GM12891 (cell line): ENCODE data around the gene NACC2.

Experiments used
- DNase-seq: peaks from one replicate; pipeline ENCODE4 v3.0.0; 2011; ENCODE audit warnings: low spot score; ENCODE audit not compliant: insufficient read length
- FAIRE-seq: peaks from 2 replicates; lab custom pipeline; 2011; peaks lifted over from hg19 to GRCh38; lab: Jason Lieb, UNC
- PAX5 ChIP-seq: IDR thresholded peaks from 2 replicates; pipeline ENCODE4 v1.6.1; 2011; ENCODE audit warnings: low read length, moderate library complexity, mild to moderate bottlenecking; ENCODE audit not compliant: insufficient read depth, severe bottlenecking
- POLR2A ChIP-seq: IDR thresholded peaks from 2 replicates; pipeline ENCODE4 v1.6.1; 2011; ENCODE audit warnings: low read depth, low read length, control low read depth
- POLR2AphosphoS5 ChIP-seq: IDR thresholded peaks from 2 replicates; pipeline ENCODE4 v1.6.1; 2011; ENCODE audit warnings: low read depth, low read length, control low read depth
- POU2F2 ChIP-seq: IDR thresholded peaks from 2 replicates; pipeline ENCODE4 v1.6.1; 2011; ENCODE audit warnings: low read depth, mild to moderate bottlenecking, control low read depth, low read length, moderate library complexity
- SPI1 ChIP-seq: IDR thresholded peaks from 2 replicates; pipeline ENCODE4 v1.6.1; 2011; ENCODE audit warnings: low read depth, low read length, control low read depth
- TAF1 ChIP-seq: IDR thresholded peaks from 2 replicates; pipeline ENCODE4 v1.6.1; 2011; ENCODE audit warnings: low read depth, low read length, control low read depth

NACC2 gene

DNA sequence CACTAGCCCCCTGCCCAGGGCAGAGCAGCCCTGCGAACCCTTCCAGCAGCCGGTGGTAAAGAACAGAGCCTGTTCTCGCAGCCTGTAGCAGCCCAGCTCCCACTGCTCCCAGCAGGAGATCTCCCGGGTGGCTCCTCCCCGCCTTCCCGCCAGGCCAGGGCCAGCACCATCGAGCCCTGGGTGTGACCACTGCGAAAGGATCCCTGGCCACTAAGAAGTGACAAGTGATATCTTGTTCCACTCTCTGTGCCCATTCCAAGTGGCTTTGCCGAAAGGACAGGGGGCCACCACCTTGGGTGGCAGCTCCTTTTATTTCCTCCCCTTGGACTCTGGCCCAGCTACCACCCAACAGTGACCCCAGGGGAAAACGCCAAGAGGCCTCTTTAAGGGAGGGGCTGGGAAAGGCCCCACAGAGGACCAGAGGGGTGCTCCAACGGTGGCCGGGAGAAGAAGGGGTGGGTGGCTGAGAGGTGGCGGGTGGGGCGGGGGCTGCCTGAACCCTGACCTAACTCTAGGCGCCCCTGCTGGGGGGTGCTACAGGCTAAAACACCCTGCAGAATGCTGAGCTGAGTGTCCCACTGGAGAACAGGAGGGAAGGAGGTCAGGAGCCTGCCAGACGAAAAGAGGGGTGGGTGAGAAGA, 1.6 kb downstream of the NACC2 start:
- DNase-seq = no peak
- no peak for FAIRE-seq
- TF ChIP-seq SPI1 (no peak), POLR2A (no peak), TAF1 (no peak), PAX5 (no peak), POLR2AphosphoS5 (no peak), POU2F2 (no peak)

DNA sequence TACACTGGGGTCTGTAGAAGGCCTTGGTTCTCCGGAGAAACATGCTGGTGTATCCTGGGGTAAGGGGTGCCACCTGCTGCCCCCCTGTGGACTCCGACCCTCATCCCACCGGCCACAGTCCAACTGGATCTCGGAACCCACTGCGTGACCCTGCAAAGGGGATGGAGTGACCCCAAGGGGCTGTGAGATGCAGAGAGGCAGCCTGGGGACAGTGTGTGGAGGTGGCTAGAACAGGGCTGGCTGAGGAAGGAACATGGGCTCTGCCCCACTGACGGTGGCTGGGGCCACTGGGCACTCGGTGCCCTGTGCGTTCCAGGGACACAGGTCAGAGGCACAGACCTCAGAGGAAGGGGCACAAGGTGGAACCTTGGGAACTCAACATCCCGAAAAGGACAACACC, 2.3 kb downstream of the NACC2 start:
- no peak for DNase-seq
- FAIRE-seq = no peak
- no peak for TF ChIP-seq PAX5
- no peak for TF ChIP-seq SPI1
- TF ChIP-seq POLR2AphosphoS5 = no peak
- no peak for TF ChIP-seq POLR2A
- no peak for TF ChIP-seq TAF1
- TF ChIP-seq POU2F2 = no peak

DNA sequence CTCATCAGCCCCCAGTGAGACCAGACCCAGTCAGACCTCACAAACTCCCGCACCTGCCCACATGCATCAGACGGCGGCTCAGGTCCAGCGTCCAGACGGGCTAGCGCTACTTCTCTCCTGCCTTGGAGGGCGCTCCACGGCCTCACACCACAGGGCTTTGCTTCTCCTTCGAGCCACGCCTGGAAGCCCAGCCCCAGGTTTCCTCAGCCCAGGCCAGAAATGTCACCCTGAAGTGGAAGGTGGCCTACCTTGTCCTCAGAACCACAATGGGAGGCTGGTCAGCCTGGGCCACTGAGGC, 2.8 kb downstream of the NACC2 start:
- FAIRE-seq (no peak), DNase-seq (no peak)
- TF ChIP-seq POLR2A = no peak
- TF ChIP-seq PAX5 = no peak
- no peak for TF ChIP-seq POU2F2
- TF ChIP-seq SPI1 = no peak

DNA sequence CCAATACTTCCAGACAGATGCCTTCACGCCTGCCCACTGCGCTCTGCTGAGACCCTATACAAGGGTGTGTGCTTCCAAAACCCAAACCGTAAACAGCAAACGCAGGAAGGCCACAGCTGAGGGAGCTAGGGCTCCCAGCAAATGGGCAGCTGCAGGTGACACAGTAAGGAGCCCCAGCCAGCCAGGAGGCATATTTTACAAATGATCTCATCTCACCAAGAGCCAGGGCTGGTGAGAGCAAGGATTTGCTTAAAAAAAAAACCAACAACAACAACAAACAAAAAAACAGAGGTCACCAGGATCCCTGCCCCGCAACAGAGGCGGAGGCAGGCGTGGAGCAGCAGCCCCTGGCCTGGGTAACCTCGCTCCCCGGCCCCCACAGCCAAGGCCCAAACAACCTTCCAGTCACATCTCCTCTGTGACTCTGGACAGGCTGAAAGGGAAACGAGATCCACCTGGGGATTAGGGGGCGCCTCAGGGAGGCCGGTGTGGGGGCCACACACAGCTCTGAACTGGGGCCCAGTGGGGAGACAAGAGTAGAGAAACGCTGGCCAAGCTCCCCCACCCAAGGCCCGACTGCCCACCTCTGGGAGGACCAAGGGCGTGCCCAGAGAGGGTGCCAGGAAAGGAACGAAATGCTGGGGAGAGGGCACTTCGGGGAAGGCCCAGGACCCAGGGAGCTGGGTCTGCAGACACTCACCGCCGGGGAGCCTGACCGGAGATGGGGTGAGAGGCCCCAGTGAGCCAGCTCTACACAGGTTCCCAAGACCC, 3.3 kb downstream of the NACC2 start:
- TF ChIP-seq POU2F2 (no peak), SPI1 (no peak), POLR2AphosphoS5 (no peak), TAF1 (no peak), POLR2A (no peak), PAX5 (no peak)
- no peak for DNase-seq
- no peak for FAIRE-seq

DNA sequence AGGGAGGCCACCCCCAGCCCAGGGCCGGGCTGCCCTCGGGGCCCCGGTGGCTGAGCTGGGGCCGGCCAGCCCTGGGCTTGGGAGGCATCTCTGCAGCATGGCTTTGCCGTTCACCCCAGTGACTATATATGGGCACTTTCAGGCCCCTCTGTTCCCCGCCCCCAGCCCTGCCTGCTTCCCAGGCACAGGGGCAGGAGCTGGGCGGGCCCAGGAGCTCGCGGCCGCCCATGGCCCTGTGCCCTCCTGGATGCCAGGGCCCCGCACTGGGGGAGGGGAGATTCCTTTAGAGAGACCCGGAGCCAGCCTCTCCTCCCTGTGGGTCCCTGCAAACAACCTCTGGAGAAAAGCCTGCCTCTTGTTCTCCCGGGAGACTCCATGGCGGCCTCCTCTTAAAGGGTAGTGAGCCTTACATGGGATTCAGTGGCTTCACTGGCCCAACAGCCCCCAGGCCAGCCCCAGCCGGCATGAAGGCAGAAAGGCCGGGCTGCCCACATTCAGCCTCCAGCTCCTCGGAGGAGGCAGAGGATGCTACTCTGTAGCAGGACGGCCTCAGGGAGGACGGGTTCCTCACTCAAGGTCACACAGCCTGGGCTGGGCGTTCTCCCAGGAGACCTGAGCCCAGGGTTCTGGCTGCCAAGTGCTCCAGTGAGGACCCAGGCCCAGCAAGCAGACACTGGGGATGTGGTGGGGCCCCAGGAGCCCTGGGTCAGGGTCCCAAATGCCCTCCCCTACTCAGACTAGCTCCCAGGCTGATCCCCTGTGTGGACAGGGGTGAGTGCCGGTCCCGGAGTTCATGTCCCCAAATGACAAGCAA, 4.1 kb downstream of the NACC2 start:
- DNase-seq = no peak
- no peak for TF ChIP-seq POLR2A
- FAIRE-seq = no peak

DNA sequence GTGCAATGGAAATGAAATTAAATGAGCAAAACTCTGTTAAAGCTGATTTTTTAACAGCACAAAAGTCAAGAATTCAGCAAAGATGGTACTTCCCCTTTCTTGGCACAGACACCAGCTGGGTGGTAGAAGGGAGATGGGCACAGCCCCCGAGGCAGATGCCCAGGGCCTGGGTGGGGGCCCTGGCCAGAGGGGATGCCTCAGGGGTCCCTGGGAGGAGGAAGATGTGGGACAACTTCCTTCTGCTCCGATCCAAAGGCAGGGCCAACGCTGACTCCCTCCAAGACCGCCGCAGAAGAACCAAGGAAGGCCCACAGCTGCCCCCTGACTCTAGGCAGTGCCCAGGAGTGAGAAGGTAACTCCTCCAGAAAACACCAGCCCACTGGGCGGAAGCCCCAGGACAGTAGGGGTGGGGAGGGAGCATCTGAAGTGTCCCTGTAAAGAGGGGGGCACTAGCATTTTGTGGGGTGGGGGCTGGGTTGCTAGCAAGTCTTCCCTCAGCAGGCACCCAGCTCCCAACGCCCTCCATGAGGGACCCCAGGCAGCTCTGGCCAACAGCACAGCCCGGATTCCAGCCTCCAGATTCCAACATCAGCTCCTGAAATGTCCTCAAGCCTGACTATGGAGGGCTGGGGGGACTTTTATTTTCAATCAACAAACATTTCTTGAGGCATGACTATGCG, 4.9 kb downstream of the NACC2 start:
- DNase-seq (no peak), FAIRE-seq (no peak)
- no peak for TF ChIP-seq POU2F2
- TF ChIP-seq SPI1 = no peak
- TF ChIP-seq POLR2A = no peak
- TF ChIP-seq POLR2AphosphoS5 = no peak
- no peak for TF ChIP-seq PAX5
- no peak for TF ChIP-seq TAF1

DNA sequence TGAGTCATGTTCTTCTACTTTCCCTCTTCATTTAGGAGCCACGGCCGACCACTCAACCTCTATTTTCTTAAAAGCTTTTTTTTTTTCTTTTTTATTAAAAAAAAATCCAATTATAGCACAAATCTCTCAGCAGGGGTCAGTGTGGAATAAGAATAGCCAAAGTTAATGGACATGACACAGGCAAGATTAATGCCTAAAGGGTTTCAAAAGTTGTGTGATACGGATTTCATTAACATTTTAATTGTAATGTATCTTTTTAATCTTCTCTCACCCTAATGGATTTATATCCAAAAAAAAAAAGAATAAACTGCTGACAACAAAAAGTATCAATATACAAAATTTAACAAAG, 5.4 kb downstream of the NACC2 start:
- DNase-seq (no peak), FAIRE-seq (no peak)
- TF ChIP-seq POLR2A (no peak), SPI1 (no peak)

DNA sequence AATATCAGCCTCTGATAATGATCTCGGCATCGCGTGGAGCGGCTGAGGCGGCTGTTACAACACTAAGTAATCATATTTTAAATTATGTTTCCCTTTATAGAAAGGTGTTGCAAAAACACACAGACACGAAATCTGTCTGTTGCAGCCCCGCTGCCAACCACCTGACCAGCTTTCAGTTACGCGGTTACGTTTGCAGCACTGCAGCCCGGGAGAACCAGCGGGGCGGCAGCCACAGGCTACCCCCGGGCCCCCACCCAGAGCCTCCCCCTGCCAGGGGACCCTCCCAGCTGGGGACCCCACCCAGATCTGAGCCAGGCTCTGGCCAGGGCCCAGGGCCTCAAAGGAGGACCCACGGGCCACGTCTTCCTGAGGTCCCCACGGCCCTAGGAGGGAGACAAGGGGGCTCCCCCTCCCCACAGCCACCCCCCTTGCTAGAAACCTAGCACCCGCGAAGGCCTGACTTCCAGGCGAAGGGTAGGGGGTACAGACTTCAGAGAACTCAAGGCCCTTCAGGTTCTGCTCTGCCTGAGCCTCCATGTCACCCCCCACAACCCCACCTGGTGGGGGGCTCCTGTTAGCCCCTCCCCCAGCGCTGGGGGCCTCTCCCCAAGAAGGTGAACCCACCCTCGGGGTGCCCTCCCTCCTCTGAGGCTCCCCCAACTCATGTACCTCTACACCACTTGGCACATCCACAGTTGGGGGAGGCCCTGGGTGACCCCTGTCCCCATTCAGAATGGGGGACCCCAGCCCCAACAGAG, 6.0 kb downstream of the NACC2 start:
- no peak for FAIRE-seq
- TF ChIP-seq POU2F2 = no peak
- no peak for TF ChIP-seq POLR2A
- TF ChIP-seq PAX5 = no peak
- no peak for TF ChIP-seq SPI1
- no peak for TF ChIP-seq TAF1
- no peak for DNase-seq

DNA sequence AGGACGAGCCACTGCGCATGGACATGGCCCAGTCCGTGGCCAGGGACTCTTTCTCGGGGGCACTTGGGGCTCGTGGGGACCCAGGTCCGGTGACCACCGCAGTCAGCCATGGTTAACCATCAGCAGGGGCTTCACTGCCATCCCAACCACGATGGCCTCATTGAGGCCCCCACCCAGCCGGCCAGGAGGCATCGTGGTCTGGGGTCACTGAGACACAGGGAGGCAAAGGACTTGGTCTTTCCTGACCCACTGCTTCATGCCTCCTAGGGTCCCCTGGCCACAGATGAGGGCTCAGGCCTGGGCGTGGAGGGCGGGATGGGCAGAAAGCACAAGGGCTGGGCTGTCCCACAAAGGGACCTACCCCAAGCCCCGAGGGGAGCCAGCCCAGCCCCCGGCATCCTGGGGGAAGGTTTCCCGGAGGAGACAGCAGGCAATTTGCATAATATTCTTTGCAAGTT, 6.6 kb downstream of the NACC2 start:
- no peak for TF ChIP-seq TAF1
- no peak for TF ChIP-seq SPI1
- no peak for TF ChIP-seq POU2F2
- no peak for TF ChIP-seq POLR2AphosphoS5
- FAIRE-seq = no peak
- no peak for DNase-seq
